AG10803 (cell line): ENCODE data around the gene PBX3.
A peak's percentile ranks its signal among the peaks of the same experiment; 100 is the strongest.

Source experiments
- DNase-seq: peaks from one replicate; pipeline ENCODE4 v3.0.0; 2010; ENCODE audit warnings: low read depth
- H3K4me3 ChIP-seq: 2 replicates; pipeline ENCODE4 v1.5.1; 2011; ENCODE audit warnings: mild to moderate bottlenecking, low read length, control low read depth
- TF ChIP-seq, protein P1 (sequence below): conservative IDR thresholded peaks from 2 replicates; pipeline ENCODE4 v1.5.1; 2011; ENCODE audit warnings: mild to moderate bottlenecking, low read length, control low read depth, inconsistent platforms

Gene PBX3

DNA sequence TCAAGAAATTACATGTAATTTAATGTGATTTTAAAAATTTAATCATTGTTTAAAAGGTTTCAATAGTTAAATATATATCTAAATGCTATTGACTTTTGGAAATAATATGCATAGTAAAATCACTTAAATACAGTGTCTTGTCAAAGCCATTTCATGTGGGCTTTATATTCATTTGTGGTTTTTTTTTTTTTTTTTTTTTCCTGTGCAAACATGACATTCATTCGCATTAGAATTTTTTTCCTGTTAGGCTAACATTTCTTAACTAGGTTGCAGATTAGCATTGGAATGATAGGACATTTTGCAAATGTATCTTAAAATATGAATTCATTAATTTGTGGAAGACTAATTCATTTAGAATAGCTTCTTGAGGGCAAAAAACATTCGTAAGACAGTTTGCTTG, 149.8 kb downstream of the PBX3 start:
- TF ChIP-seq, protein P1, sequence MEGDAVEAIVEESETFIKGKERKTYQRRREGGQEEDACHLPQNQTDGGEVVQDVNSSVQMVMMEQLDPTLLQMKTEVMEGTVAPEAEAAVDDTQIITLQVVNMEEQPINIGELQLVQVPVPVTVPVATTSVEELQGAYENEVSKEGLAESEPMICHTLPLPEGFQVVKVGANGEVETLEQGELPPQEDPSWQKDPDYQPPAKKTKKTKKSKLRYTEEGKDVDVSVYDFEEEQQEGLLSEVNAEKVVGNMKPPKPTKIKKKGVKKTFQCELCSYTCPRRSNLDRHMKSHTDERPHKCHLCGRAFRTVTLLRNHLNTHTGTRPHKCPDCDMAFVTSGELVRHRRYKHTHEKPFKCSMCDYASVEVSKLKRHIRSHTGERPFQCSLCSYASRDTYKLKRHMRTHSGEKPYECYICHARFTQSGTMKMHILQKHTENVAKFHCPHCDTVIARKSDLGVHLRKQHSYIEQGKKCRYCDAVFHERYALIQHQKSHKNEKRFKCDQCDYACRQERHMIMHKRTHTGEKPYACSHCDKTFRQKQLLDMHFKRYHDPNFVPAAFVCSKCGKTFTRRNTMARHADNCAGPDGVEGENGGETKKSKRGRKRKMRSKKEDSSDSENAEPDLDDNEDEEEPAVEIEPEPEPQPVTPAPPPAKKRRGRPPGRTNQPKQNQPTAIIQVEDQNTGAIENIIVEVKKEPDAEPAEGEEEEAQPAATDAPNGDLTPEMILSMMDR, result no peak

DNA sequence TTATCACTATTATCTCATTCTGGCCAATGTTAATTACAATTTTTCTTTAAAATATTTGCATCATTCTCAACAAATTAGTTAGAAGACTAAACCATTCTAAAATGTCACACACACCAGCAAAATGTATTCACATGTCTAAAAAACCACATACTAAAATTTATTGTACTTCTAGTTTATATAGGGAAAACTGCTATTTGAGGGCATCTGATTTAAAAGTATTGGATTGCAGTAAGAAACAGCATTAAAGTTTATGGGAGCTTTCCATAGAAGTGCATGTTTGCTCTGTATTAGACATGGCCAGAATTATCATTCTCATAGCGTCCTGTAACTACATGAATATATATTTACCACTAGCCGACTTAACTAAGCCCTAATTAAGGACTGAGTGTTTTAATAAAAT, 150.3 kb downstream of the PBX3 start:
- no peak overlapping the region for H3K4me3 ChIP-seq
- no peak for DNase-seq
- TF ChIP-seq, protein P1, result no peak

More for the DNA sequence above, 149.8 kb downstream of the PBX3 start:
- no peak overlapping the region for H3K4me3 ChIP-seq
- no peak for DNase-seq

DNA sequence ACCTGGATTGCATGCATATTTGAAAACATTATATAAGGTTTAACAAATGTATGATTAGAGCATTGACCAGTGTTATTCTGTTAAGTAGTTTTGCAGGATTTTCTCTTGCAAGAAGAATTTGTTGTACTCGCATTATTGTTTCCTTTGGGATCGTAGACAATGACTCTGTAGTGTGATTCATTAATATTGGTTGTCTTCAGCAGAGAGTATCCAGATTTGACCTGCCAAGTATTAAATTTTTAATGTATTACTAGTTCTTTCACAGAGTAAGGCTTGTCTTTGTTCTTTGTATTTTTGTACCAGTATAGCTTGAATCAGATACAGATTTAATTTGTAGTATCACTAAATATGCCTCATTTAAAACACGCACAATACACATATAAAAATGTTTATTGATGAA, 155.0 kb downstream of the PBX3 start:
- DNase-seq, result peak; percentile 26
- TF ChIP-seq, protein P1, result no peak
- H3K4me3 ChIP-seq, result no peak overlapping the region

DNA sequence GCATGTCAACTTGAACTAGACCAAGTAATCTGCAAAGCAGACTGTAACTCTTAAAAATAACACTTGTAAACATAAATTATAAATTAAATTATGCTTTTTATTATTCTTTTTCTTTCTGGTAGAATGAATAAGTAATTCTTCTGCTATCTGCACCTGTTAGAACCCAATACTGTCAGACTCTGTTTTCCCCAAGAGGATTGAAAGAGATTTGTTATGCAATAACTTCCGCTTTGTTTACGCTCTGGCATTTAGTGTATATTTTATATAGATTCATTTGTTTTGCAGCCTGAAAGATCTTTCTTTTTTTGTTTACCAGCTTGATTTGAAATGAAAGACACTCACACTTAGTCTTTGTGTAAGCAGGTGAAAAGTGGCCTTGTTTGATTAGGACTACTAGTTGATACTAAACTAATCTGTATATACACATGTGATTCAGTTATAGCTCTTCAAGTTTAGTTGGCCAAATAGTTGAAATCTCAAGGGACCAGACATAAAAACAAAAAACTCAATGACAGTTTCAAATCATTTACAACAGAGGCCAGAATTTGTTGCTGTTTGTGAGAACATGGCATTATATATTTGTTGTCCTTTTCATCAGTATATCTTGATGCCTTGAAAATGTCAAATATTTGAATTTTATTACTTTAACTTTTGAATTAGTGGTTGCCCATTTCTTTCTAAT, 155.8 kb downstream of the PBX3 start:
- TF ChIP-seq, protein P1, result no peak
- H3K4me3 ChIP-seq, result no peak overlapping the region
- DNase-seq, result no peak

DNA sequence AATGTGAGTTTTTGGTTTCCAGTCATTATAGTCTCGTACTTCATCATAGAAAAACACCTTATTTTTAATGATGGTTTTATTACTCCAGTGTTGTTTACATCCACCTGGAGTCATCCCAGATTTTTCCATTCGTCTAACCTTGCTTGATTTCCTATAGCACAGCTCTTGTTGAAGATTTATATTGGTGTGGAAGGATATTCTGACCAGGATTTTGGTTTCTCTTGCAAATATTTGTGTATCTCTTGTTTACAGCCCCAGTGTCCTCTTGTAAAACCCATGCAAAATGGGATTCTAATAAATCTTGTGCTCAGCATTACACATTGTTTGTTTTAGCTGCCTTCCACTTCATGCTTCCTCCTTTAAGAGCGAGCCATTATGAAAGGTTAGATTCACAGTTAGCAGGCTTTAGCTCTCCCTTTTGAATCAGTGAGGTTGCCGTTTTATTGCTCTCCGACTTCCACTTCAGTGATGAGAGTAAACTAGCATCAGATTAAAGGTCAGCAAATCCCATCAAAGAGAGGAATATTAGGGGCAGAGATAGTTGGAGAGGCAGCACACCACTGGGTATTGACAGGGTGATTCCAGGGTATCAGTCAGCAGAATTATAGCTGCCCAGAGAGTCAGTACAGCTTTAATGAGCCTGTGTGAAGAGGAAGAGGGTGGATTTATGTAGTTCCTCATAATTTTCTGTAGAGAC, 157.1 kb downstream of the PBX3 start:
- H3K4me3 ChIP-seq, result no peak overlapping the region
- TF ChIP-seq, protein P1, result no peak
- no peak for DNase-seq

DNA sequence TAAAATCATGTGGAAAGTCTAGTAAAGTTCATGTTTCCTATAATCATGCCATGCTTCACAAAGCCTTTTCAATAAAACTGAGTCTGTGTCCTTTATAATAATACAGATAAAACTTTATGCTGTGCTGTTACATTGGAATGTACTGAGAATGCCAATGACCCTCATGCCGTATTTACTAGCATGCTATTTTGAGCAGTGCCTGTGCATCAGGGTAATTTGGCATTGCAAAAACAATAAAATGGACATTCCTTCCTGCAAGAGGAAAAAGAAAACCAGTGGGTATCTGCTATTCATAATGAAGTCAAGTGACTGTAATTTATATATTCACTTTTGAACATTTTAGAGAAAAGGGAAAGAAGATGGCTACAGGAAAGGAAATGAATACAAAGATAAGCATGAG, 159.0 kb downstream of the PBX3 start:
- peak; percentile 81 for DNase-seq
- no peak overlapping the region for H3K4me3 ChIP-seq
- TF ChIP-seq, protein P1, result no peak

DNA sequence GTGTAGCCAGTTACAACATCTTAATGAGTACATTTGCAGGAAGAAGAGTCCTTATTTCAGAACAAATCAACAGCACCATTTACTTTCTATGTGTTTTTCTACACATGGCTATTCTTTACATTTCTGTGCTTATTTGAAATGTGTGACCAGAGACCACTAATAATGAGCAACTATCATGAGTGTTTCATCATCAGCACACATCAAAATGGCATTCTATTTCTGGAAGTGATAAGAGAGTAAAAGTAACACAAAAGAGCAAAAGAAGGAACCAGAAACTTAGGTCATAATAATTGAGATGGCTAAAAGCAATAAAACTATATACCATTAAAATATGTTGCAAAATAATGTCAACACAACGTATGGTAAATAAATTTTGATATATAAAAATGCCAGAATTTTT, 159.7 kb downstream of the PBX3 start:
- TF ChIP-seq, protein P1, result no peak
- no peak for DNase-seq
- no peak overlapping the region for H3K4me3 ChIP-seq
